Measurements from ENCODE around the gene SRRM2. TPM values are rescaled to one million over a fixed set of nuclear protein-coding genes. Genes with fewer than 3 reads are reported as not detected.
A peak's percentile ranks its signal among the peaks of the same experiment; 100 is the strongest.
"Not testable (repeated sequence)": the region's sequence is repeated elsewhere in the genome, so short reads cannot be mapped to it uniquely, and the experiment has no call there.

Gene SRRM2
- total RNA-seq, 2 experiments from 2014 or later = 501 to 511 TPM

- CTCF ChIA-PET = no interaction called here
- Mint-ChIP-seq H3K9me3 (ENCODE audit: insufficient read depth) (no peaks in the 10 kb centered on the region), H3K4me1 (ENCODE audit: low read depth) (peaks cover 34% of the 10 kb centered on the region), H3K4me3 (no peak overlapping the region), H3K27me3 (ENCODE audit: low read depth) (no peaks in the 10 kb centered on the region), H3K36me3 (ENCODE audit: low read depth) (no peaks in the 10 kb centered on the region), H3K27ac (no peak overlapping the region)
- POLR2A ChIA-PET = interaction anchor here (0.6 to 1.2 kb wide), 3 partner anchors 35 to 173 kb away, joined by 3 to 5 read pairs (median 4); partner anchors contain the start of genes KCTD5 and SRRM2
- no peak for DNase-seq
- ATAC-seq = no peak
These were observed 35.5 kb upstream of the SRRM2 start for GRCh38 chr16:2716948-2717347.

- ATAC-seq (no peak), DNase-seq (no peak)
- no peak overlapping the region for H3K4me3 Mint-ChIP-seq
- H3K36me3 Mint-ChIP-seq (ENCODE audit: low read depth) = no peaks in the 10 kb centered on the region
- H3K27me3 Mint-ChIP-seq (ENCODE audit: low read depth) = no peaks in the 10 kb centered on the region
- POLR2A ChIA-PET = interaction anchor here (1.2 kb wide), 1 partner anchor 36 kb away, joined by 4 read pairs; the partner anchor contains the start of gene KCTD5
- no peaks in the 10 kb centered on the region for H3K9me3 Mint-ChIP-seq (ENCODE audit: insufficient read depth)
- CTCF ChIA-PET = no interaction called here
- peaks cover 36% of the 10 kb centered on the region for H3K4me1 Mint-ChIP-seq (ENCODE audit: low read depth)
- H3K27ac Mint-ChIP-seq = peak overlapping the region; percentile 17
These were observed 34.8 kb upstream of the SRRM2 start for GRCh38 chr16:2717383-2718263.

GRCh38 chr16:2719328-2720063, 32.9 kb upstream of the SRRM2 start:
- Mint-ChIP-seq H3K27me3 (ENCODE audit: low read depth) (peaks cover 5% of the 10 kb centered on the region), H3K36me3 (ENCODE audit: low read depth) (no peaks in the 10 kb centered on the region), H3K9me3 (ENCODE audit: insufficient read depth) (no peaks in the 10 kb centered on the region), H3K4me1 (ENCODE audit: low read depth) (peaks cover 33% of the 10 kb centered on the region), H3K27ac (no peak overlapping the region), H3K4me3 (peak overlapping the region; percentile 25)
- ChIA-PET CTCF (no interaction called here), POLR2A (no interaction called here)
- no peak for DNase-seq
- no peak for ATAC-seq

GRCh38 chr16:2720064-2720457, 32.4 kb upstream of the SRRM2 start, which contains the start of gene PRSS27:
TSS of gene PRSS27 (minus strand) at chr16:2720224. CDS start at chr16:2720160, 64 bp downstream.
- Mint-ChIP-seq H3K9me3 (ENCODE audit: insufficient read depth) (no peaks in the 10 kb centered on the region), H3K36me3 (ENCODE audit: low read depth) (no peaks in the 10 kb centered on the region), H3K4me3 (peak within 1 kb of the TSS; percentile 77), H3K4me1 (ENCODE audit: low read depth) (peaks cover 29% of the 10 kb centered on the region), H3K27me3 (ENCODE audit: low read depth) (peaks cover 7% of the 10 kb centered on the region), H3K27ac (peak within 1 kb of the TSS; percentile 83)
- ChIA-PET POLR2A (no interaction called here), CTCF (no interaction called here)
- no peak for DNase-seq
- no peak for ATAC-seq

- DNase-seq (peak; percentile 91), ATAC-seq (peak; percentile 96)
- Mint-ChIP-seq H3K4me3 (peak overlapping the region; percentile 77), H3K9me3 (ENCODE audit: insufficient read depth) (no peaks in the 10 kb centered on the region), H3K27ac (peak overlapping the region; percentile 83), H3K36me3 (ENCODE audit: low read depth) (no peaks in the 10 kb centered on the region), H3K4me1 (ENCODE audit: low read depth) (peaks cover 20% of the 10 kb centered on the region), H3K27me3 (ENCODE audit: low read depth) (peaks cover 11% of the 10 kb centered on the region)
- ChIA-PET POLR2A (no interaction called here), CTCF (no interaction called here)
These were observed 31.5 kb upstream of the SRRM2 start for GRCh38 chr16:2720719-2721633.

GRCh38 chr16:2721634-2722173, 30.7 kb upstream of the SRRM2 start:
- H3K27me3 Mint-ChIP-seq (ENCODE audit: low read depth) = peaks cover 11% of the 10 kb centered on the region
- H3K36me3 Mint-ChIP-seq (ENCODE audit: low read depth); ATAC-seq; H3K9me3 Mint-ChIP-seq (ENCODE audit: insufficient read depth); CTCF ChIA-PET; POLR2A ChIA-PET; DNase-seq: not testable (repeated sequence)
- peak overlapping the region; percentile 57 for H3K4me3 Mint-ChIP-seq
- peaks cover 13% of the 10 kb centered on the region for H3K4me1 Mint-ChIP-seq (ENCODE audit: low read depth)
- H3K27ac Mint-ChIP-seq = peak overlapping the region; percentile 44

- Mint-ChIP-seq H3K27me3 (ENCODE audit: low read depth) (peaks cover 11% of the 10 kb centered on the region), H3K9me3 (ENCODE audit: insufficient read depth) (no peaks in the 10 kb centered on the region), H3K36me3 (ENCODE audit: low read depth) (no peaks in the 10 kb centered on the region), H3K4me3 (no peak overlapping the region), H3K4me1 (ENCODE audit: low read depth) (peaks cover 4% of the 10 kb centered on the region), H3K27ac (no peak overlapping the region)
- DNase-seq (no peak), ATAC-seq (no peak)
- ChIA-PET POLR2A (interaction anchor here (1.0 kb wide), 1 partner anchor 29 kb away, joined by 3 read pairs; no protein-coding TSS in a partner anchor), CTCF (interaction anchor here (0.6 to 1.5 kb wide), 2 partner anchors 144 to 228 kb away, joined by 3 read pairs; no protein-coding TSS in a partner anchor)
These were observed 28.3 kb upstream of the SRRM2 start for GRCh38 chr16:2724088-2724676.

GRCh38 chr16:2724816-2725348, 27.6 kb upstream of the SRRM2 start:
- Mint-ChIP-seq H3K36me3 (ENCODE audit: low read depth) (no peaks in the 10 kb centered on the region), H3K27ac (no peak overlapping the region), H3K4me1 (ENCODE audit: low read depth) (peaks cover 4% of the 10 kb centered on the region), H3K27me3 (ENCODE audit: low read depth) (peaks cover 11% of the 10 kb centered on the region), H3K4me3 (no peak overlapping the region), H3K9me3 (ENCODE audit: insufficient read depth) (no peaks in the 10 kb centered on the region)
- CTCF ChIA-PET = interaction anchor here (1.5 kb wide), 1 partner anchor 144 kb away, joined by 3 read pairs; no protein-coding TSS in a partner anchor
- DNase-seq (no peak), ATAC-seq (no peak)
- POLR2A ChIA-PET = interaction anchor here (1.0 kb wide), 1 partner anchor 28 kb away, joined by 3 read pairs; no protein-coding TSS in a partner anchor

GRCh38 chr16:2726923-2727322, 25.5 kb upstream of the SRRM2 start:
- Mint-ChIP-seq H3K4me1 (ENCODE audit: low read depth) (peaks cover 2% of the 10 kb centered on the region), H3K27me3 (ENCODE audit: low read depth) (peaks cover 11% of the 10 kb centered on the region), H3K36me3 (ENCODE audit: low read depth) (no peaks in the 10 kb centered on the region), H3K27ac (no peak overlapping the region), H3K9me3 (ENCODE audit: insufficient read depth) (no peaks in the 10 kb centered on the region), H3K4me3 (no peak overlapping the region)
- POLR2A ChIA-PET = no interaction called here
- DNase-seq = no peak
- CTCF ChIA-PET = interaction anchor here (0.8 kb wide), 1 partner anchor 885 kb away, joined by 3 read pairs; the partner anchor contains the start of gene SLX4
- ATAC-seq = no peak

- no peaks in the 10 kb centered on the region for H3K4me1 Mint-ChIP-seq (ENCODE audit: low read depth)
- no peaks in the 10 kb centered on the region for H3K36me3 Mint-ChIP-seq (ENCODE audit: low read depth)
- ChIA-PET POLR2A (no interaction called here), CTCF (interaction anchor here (0.8 kb wide), 1 partner anchor 883 kb away, joined by 3 read pairs; the partner anchor contains the start of gene SLX4)
- H3K4me3 Mint-ChIP-seq = no peak overlapping the region
- DNase-seq = no peak
- no peaks in the 10 kb centered on the region for H3K9me3 Mint-ChIP-seq (ENCODE audit: insufficient read depth)
- H3K27ac Mint-ChIP-seq = no peak overlapping the region
- no peak for ATAC-seq
- peaks cover 11% of the 10 kb centered on the region for H3K27me3 Mint-ChIP-seq (ENCODE audit: low read depth)
These were observed 24.4 kb upstream of the SRRM2 start for GRCh38 chr16:2728034-2728433.
